GM10266 (cell line): Measurements from ENCODE around the gene ANXA8.

Experiments used
- DNase-seq: peaks from one replicate; pipeline ENCODE4 v3.0.0; 2012; ENCODE audit errors: extremely low spot score
- CTCF ChIP-seq: IDR thresholded peaks from 2 replicates; pipeline ENCODE4 v1.5.1; 2012; ENCODE audit warnings: mild to moderate bottlenecking, low read depth; ENCODE audit not compliant: control insufficient read depth, insufficient read depth; ENCODE audit errors: missing control alignments

The ANXA8 gene

GRCh38 chr10:47450442-47450841, 33.5 kb downstream of the ANXA8 start:
- no peak for TF ChIP-seq CTCF

GRCh38 chr10:47449979-47450378, 33.9 kb downstream of the ANXA8 start:
- TF ChIP-seq CTCF = no peak
- DNase-seq = no peak

More at GRCh38 chr10:47450442-47450841, 33.5 kb downstream of the ANXA8 start:
- no peak for DNase-seq

GRCh38 chr10:47449102-47449978, 34.6 kb downstream of the ANXA8 start:
- no peak for TF ChIP-seq CTCF
- no peak for DNase-seq

- DNase-seq = no peak
- no peak for TF ChIP-seq CTCF
Observed at GRCh38 chr10:47447705-47448104, 36.2 kb downstream of the ANXA8 start.

- no peak for TF ChIP-seq CTCF
- no peak for DNase-seq
Observed at GRCh38 chr10:47447209-47447608, 36.7 kb downstream of the ANXA8 start.

GRCh38 chr10:47445720-47446119, 38.2 kb downstream of the ANXA8 start:
- DNase-seq = no peak
- no peak for TF ChIP-seq CTCF

- DNase-seq = no peak
- no peak for TF ChIP-seq CTCF
Observed at GRCh38 chr10:47444047-47444446, 39.9 kb downstream of the ANXA8 start.
